Right cardiac atrium (tissue), 5 donors: ENCODE data around the gene FBXO31. TPM values are rescaled to one million over a fixed set of nuclear protein-coding genes. Genes with fewer than 3 reads are reported as not detected.
A peak's percentile ranks its signal among the peaks of the same experiment; 100 is the strongest.
"Not testable (repeated sequence)": the region's sequence is repeated elsewhere in the genome, so short reads cannot be mapped to it uniquely, and the experiment has no call there.

Experiments used
- ATAC-seq, 2 donors: fragments of 200-7000 bp; cut with Tn5 transposase; one replicate each; pipeline versions ENCODE4 v1.8.0 to v1.9.1; 2020; ENCODE audit warnings: moderate library complexity in 2 of 2, mild to moderate bottlenecking in 1 of 2
- DNase-seq, 3 donors: peaks; one replicate each; pipeline ENCODE4 v3.0.0-alpha.2; 2020
- H3K27ac ChIP-seq: one replicate; pipeline ENCODE4 v1.5.1; 2013; ENCODE audit warnings: mild to moderate bottlenecking, low read length, control low read depth, moderate library complexity
- H3K27me3 ChIP-seq: one replicate; pipeline ENCODE4 v1.6.1; 2013; ENCODE audit not compliant: control insufficient read depth, insufficient read depth
- H3K4me1 ChIP-seq: one replicate; pipeline ENCODE4 v1.6.1; 2013; ENCODE audit warnings: low read length; ENCODE audit not compliant: control insufficient read depth, insufficient read depth
- H3K4me3 ChIP-seq: one replicate; pipeline ENCODE4 v1.5.1; 2013; ENCODE audit warnings: low read length, control low read depth
- H3K9me3 ChIP-seq: one replicate; pipeline ENCODE4 v1.6.1; 2013; ENCODE audit warnings: low read length; ENCODE audit not compliant: control insufficient read depth
- WGBS: extraction: QIAGEN DNeasy Blood & Tissue Kit; methylation state at CpG from one replicate; pipeline ENCODE4 v1.1.7; 2013; 5-methylcytosine and 5-hydroxymethylcytosine counted together
- intact Hi-C, 4 donors: fragments of 100-400 bp; cut with DNase I; formaldehyde crosslinking; loops; one replicate each; pipeline versions ENCODE4 v1.11.0 to v1.14.0; 2022 to 2023
- polyA plus RNA-seq: library from polyadenylated mRNA; stranded (reverse); fragments of 200-250 nt; gene quantifications from one replicate; pipeline ENCODE4 v1.2.3, GENCODE V29; 2013
- total RNA-seq, 4 donors: library from RNA; stranded (reverse); fragmentation: NEBNext Ultra II Directional; extraction: Animal tissue kit (Norgen Biotek cat#: 25700); gene quantifications; one replicate each; pipeline ENCODE4 v1.2.1, GENCODE V29; 2021
- donor health status: healthy with polysubstance abuse.
- donor health status: DM: no; HTN: yes; CAD: no.
- donor health status: DM: no; HTN: no; CAD: no.
- donor health status: DM: no; HTN: yes; CAD: no; lungs with severe emphysema.
- donor health status: DM: yes; HTN: yes; CAD: no.

The FBXO31 gene
- total and polyA plus RNA-seq, 5 donors: 24.3 to 66.1 (median 49.5) TPM

DNA sequence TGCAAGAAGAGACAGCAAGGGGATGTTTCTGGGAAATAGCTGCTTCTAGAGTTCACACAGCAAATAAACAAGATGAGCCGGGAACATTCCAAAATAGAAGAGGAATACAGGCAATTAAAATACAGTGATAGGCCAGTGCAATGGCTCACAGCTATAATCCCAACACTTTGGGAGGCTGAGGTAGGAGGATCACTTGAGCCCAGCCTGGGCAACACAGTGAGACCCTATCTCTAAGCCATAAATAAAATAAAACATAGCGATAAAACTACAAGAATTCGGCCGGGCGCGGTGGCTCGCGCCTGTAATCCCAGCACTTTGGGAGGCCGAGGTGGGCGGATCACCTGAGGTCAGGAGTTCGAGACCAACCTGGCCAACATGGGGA is 43.9 kb downstream of the FBXO31 start:
- H3K4me3 ChIP-seq, H3K9me3 ChIP-seq, H3K27ac ChIP-seq, H3K4me1 ChIP-seq, H3K27me3 ChIP-seq, intact Hi-C loops, ATAC-seq: not testable (repeated sequence)
- DNase-seq: peak in 1 of 3 donors; percentile 28
- 98% methylated on average over 11 of the region's 11 CpGs for WGBS

- DNase-seq (no peak), ATAC-seq (no peak)
- Histone ChIP-seq H3K4me3 (no peak overlapping the region), H3K27ac (no peak overlapping the region), H3K4me1 (no peaks in the 10 kb centered on the region), H3K9me3 (no peaks in the 10 kb centered on the region), H3K27me3 (no peaks in the 10 kb centered on the region)
- 91% methylated on average over 17 of the region's 17 CpGs for WGBS
- intact Hi-C loops: no loop called here
Measured at GRCh38 chr16:87339086-87339723, 44.4 kb downstream of the FBXO31 start.

- Histone ChIP-seq H3K4me3 (no peak overlapping the region), H3K27ac (no peak overlapping the region), H3K27me3 (no peaks in the 10 kb centered on the region), H3K4me1 (no peaks in the 10 kb centered on the region), H3K9me3 (no peaks in the 10 kb centered on the region)
- DNase-seq: no peak
- ATAC-seq: no peak
- intact Hi-C loops: no loop called here
- WGBS: 84% methylated on average over 18 of the region's 18 CpGs
Measured at GRCh38 chr16:87338155-87338765, 45.3 kb downstream of the FBXO31 start.

GRCh38 chr16:87337262-87337771 is 46.3 kb downstream of the FBXO31 start:
- 81% methylated on average over 16 of the region's 16 CpGs for WGBS
- DNase-seq (peak in 2 of 3 donors; percentile 5 to 19), ATAC-seq (no peak)
- Histone ChIP-seq H3K4me1 (no peaks in the 10 kb centered on the region), H3K9me3 (no peaks in the 10 kb centered on the region), H3K4me3 (no peak overlapping the region), H3K27me3 (no peaks in the 10 kb centered on the region), H3K27ac (no peak overlapping the region)
- intact Hi-C loops: no loop called here

GRCh38 chr16:87336434-87337240 is 46.9 kb downstream of the FBXO31 start:
- Histone ChIP-seq H3K27ac (no peak overlapping the region), H3K9me3 (no peaks in the 10 kb centered on the region), H3K4me3 (no peak overlapping the region), H3K4me1 (no peaks in the 10 kb centered on the region), H3K27me3 (no peaks in the 10 kb centered on the region)
- WGBS: 90% methylated on average over 19 of the region's 19 CpGs
- ATAC-seq (no peak), DNase-seq (peak in 2 of 3 donors; percentile 5 to 7)
- intact Hi-C loops: no loop called here

DNA sequence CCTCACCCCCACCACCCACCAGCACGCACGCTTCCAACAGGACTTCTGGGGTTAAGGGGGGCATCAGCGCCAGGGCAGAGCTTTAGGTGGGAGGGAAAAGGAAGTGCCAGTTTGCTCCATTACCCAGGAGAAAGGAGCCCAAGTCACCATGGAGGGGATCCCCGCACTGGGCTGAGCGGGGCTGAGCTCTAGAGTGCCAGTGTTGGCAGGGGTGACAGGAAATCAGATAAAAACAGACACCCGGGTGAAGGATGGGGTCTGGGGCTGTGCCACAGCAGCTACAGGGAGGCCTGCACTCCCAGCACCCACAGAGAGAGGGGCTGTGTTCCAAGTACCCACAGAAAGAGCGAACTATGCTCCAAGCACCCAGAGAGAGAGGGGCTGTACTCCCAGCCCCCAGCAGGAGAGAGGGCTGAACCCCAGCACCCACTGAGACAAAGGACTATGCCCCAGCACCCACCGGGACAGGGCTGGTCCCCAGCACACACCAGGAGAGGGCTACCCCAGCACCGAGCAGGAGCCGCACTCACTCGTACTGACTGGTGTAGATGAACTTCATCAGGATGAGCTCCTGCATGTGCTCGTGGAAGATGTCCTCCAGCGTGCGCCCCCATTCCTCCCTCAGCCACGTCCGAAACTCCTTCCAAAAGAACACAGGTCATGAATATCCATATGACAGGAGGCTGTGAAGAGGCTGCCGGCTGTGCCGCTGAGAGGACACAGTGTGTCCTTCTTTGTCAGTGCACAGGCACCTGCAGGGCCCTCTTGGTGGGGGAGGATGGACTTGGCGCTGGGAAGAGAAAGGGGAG is 47.7 kb downstream of the FBXO31 start:
- 86% methylated on average over 19 of the region's 19 CpGs for WGBS
- H3K4me3 ChIP-seq: no peak overlapping the region
- H3K27me3 ChIP-seq: no peaks in the 10 kb centered on the region
- no peaks in the 10 kb centered on the region for H3K9me3 ChIP-seq
- no peak overlapping the region for H3K27ac ChIP-seq
- intact Hi-C loops: no loop called here
- ATAC-seq: no peak
- DNase-seq: peak in 1 of 3 donors; percentile 6
- H3K4me1 ChIP-seq: no peaks in the 10 kb centered on the region

DNA sequence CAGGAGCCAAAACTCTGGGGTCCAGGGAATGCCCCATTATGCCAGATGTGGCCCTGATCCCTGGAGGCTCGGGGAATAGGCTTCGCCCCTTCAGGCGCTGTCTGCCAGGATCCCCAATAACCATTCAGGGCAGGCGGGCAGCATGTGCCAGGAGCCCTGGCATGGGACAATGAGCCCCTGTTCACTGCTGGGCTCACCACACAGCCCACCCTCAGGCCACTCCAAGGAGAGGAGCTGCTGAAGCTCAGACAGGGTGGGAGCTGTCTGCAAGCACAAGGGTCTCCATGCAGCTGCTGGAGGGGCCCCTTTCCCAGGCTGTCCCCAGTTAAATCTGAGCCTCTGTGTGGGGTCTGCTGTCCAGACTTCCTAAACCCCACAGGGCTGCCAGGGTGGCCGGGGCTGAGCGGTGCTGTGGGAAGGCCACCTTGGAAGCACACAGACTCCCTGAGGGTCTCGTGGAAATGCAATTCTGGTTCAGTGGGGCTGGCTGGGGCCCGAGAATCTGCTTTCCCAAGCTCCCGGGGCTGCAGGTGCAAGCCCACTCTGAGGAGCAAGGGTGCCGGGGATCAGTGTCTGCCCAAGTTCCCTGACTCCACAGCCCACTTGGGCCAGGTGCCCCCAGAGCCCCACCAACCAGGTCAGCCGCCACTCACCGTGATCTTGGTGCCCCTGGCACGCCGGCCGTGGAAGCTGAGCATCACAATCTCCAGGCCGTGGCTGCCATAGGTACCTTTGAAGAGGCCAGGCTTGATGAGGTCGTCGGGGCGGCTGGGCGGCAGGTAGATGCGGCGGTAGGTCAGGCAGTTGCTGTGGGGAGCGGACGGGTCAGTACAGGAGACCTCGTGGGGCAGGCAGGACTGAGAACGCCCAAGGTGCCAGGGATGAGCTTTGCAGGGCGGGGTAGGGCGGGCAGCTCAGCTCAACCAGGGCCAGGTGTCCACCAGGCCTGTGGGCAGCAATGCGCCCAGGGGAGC is 48.6 kb downstream of the FBXO31 start:
- Histone ChIP-seq H3K9me3 (no peaks in the 10 kb centered on the region), H3K4me3 (no peak overlapping the region), H3K27ac (no peak overlapping the region), H3K4me1 (no peaks in the 10 kb centered on the region), H3K27me3 (no peaks in the 10 kb centered on the region)
- ATAC-seq (no peak), DNase-seq (peak in 2 of 3 donors; percentile 8 to 38)
- 93% methylated on average over 29 of the region's 29 CpGs for WGBS
- intact Hi-C loops: no loop called here

GRCh38 chr16:87333581-87334331 is 49.8 kb downstream of the FBXO31 start:
- no peak for ATAC-seq

DNA sequence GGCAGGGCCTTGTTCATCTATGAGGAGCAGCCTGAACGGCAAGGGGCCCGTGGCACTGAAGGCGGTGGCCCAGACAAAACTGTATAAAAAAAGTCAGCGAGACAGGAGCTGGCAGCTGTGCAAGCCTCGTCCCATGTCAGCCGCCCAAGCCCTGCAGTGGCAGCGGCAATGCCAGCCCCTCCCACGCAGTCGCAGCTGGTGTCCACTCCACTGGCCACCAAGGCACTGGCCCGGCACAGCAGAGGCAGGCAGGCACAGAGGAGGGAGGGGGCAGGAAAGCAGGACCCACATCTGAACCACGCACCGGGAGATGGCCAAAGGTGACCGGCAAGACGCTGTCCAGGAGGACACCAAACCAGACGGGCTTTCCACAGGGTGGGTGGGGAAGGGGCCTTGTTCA is 50.5 kb downstream of the FBXO31 start:
- Histone ChIP-seq H3K4me1 (no peaks in the 10 kb centered on the region), H3K4me3 (no peak overlapping the region), H3K9me3 (no peaks in the 10 kb centered on the region), H3K27me3 (no peaks in the 10 kb centered on the region), H3K27ac (no peak overlapping the region)
- ATAC-seq (no peak), DNase-seq (peak in 1 of 3 donors; percentile 6)
- 85% methylated on average over 15 of the region's 15 CpGs for WGBS
- intact Hi-C loops: no loop called here

More at GRCh38 chr16:87333581-87334331, 49.8 kb downstream of the FBXO31 start:
- Histone ChIP-seq H3K27me3 (no peaks in the 10 kb centered on the region), H3K27ac (no peak overlapping the region), H3K4me1 (no peaks in the 10 kb centered on the region), H3K4me3 (no peak overlapping the region), H3K9me3 (no peaks in the 10 kb centered on the region)
- intact Hi-C loops: no loop called here
- WGBS: 94% methylated on average over 41 of the region's 41 CpGs
- DNase-seq: peak in 2 of 3 donors; percentile 8 to 30
